Testis (tissue), 3 donors: ENCODE measurements around the gene MAST3. TPM values are rescaled to one million over a fixed set of nuclear protein-coding genes. Genes with fewer than 3 reads are reported as not detected.

Source experiments
- DNase-seq: peaks from one replicate; pipeline ENCODE4 v3.0.0-alpha.2; 2019
- H3K27ac ChIP-seq, 2 donors: fragments of 200-600 bp; sonication (generic); one replicate each; pipeline ENCODE4 v1.5.1; 2019
- H3K27me3 ChIP-seq: fragments of 200-600 bp; sonication (generic); one replicate; pipeline ENCODE4 v1.5.1; 2019
- H3K36me3 ChIP-seq: fragments of 200-600 bp; sonication (generic); one replicate; pipeline ENCODE4 v1.5.1; 2017; ENCODE audit warnings: low read depth; ENCODE audit errors: missing control alignments
- H3K4me1 ChIP-seq: fragments of 200-600 bp; sonication (generic); one replicate; pipeline ENCODE4 v1.5.1; 2019
- H3K4me3 ChIP-seq, 2 donors: fragments of 200-600 bp; sonication (generic); one replicate each; pipeline ENCODE4 v1.5.1; 2017 to 2019
- H3K9me3 ChIP-seq: fragments of 200-600 bp; sonication (generic); one replicate; pipeline ENCODE4 v1.5.1; 2017
- POLR2A ChIP-seq: fragments of 450-650 bp; IDR thresholded peaks from one replicate; pipeline ENCODE4 v1.6.1; 2017; ENCODE audit warnings: antibody characterized with exemption, mild to moderate bottlenecking, moderate library complexity
- WGBS, 2 donors: methylation state at CpG; one replicate each; pipeline ENCODE4 v1.1.5; 2018; 5-methylcytosine and 5-hydroxymethylcytosine counted together
- intact Hi-C: fragments of 100-400 bp; cut with DNase I; formaldehyde crosslinking; loops from one replicate; pipeline ENCODE4 v1.15.1; 2023; ENCODE audit warnings: low total_unique reads
- polyA plus RNA-seq: library from polyadenylated mRNA; stranded (reverse); fragments of 350-450 nt; fragmentation: Illumina TruSeq; extraction: RNeasy Lipid Tissue Mini Kit (QIAGEN cat#74804); gene quantifications from one replicate; pipeline ENCODE4 v1.2.3, GENCODE V29; 2014; ENCODE audit warnings: low read depth, low replicate concordance; ENCODE audit not compliant: insufficient read depth
- total RNA-seq, 2 donors: library from RNA; depleted of rRNA; stranded (reverse); fragments of >200 nt; gene quantifications; one replicate each; pipeline ENCODE4 v1.2.3, GENCODE V29; 2016
- TF ChIP-seq, protein P1 (sequence below), 3 experiments: fragments of 450-650 bp in 2 of 3; fragments of 200-600 bp in 1 of 3; sonication (generic) in 1 of 3; IDR thresholded peaks; one replicate each; pipeline ENCODE4 v1.5.1; 2016 to 2019; ENCODE audit warnings: antibody characterized with exemption in 3 of 3, mild to moderate bottlenecking in 2 of 3, moderate library complexity in 1 of 3

MAST3 gene
- total and polyA plus RNA-seq, 3 donors from 2014 or later: 5.0 to 11.2 (median 9.7) TPM

DNA sequence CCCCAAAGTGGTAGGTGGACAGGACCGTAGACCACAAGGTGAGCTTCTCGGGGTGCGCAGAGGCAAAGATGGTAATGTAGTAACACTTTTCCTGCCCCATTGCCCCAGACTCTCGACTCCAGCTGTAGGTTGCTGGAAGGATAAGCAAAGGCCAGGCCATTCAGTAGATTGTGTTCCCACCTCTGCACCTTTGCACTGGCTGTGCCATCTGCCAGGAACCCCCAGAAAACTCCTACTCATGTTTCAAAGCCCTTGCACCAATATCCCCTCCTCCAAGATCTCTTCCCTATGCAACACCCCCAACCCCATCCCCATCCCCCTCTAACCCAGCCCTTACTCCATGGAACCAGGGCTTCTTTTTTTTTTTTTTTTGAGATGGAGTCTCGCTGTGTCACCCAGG lies 29.2 kb upstream of the MAST3 start:
- no peaks in the 10 kb centered on the region for H3K4me1 ChIP-seq
- intact Hi-C loops: no loop called here
- H3K4me3 ChIP-seq: no peak overlapping the region
- 92 to 95% methylated on average over 5 of the region's 5 CpGs for WGBS, 2 donors
- DNase-seq: no peak
- no peaks in the 10 kb centered on the region for H3K27me3 ChIP-seq
- TF ChIP-seq POLR2A: no peak
- TF ChIP-seq, protein P1, sequence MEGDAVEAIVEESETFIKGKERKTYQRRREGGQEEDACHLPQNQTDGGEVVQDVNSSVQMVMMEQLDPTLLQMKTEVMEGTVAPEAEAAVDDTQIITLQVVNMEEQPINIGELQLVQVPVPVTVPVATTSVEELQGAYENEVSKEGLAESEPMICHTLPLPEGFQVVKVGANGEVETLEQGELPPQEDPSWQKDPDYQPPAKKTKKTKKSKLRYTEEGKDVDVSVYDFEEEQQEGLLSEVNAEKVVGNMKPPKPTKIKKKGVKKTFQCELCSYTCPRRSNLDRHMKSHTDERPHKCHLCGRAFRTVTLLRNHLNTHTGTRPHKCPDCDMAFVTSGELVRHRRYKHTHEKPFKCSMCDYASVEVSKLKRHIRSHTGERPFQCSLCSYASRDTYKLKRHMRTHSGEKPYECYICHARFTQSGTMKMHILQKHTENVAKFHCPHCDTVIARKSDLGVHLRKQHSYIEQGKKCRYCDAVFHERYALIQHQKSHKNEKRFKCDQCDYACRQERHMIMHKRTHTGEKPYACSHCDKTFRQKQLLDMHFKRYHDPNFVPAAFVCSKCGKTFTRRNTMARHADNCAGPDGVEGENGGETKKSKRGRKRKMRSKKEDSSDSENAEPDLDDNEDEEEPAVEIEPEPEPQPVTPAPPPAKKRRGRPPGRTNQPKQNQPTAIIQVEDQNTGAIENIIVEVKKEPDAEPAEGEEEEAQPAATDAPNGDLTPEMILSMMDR (IDR thresholded peaks at IDR 0.05): no peak
- no peaks in the 10 kb centered on the region for H3K9me3 ChIP-seq
- no peak overlapping the region for H3K27ac ChIP-seq
- no peaks in the 10 kb centered on the region for H3K36me3 ChIP-seq

DNA sequence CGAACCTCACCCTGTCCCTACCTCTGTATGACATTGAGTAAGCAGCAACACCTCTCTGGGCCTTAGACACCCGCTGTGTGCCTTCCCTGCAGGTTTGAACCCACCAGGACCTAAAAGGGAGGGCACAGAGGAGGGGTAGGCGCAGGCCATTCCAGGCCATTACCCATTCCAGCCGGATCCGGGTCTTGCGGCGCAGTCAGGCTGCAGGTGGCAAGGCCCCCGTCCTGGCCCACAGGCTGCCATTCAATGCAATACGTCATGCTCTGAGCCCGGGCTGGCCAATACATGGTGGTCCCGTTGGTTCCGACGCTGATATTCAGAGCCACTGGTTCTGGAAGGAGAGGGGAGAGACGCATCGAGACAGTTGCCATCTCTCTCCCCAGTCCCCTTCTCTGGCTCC lies 28.2 kb upstream of the MAST3 start:
- Histone ChIP-seq H3K9me3 (no peaks in the 10 kb centered on the region), H3K27me3 (no peaks in the 10 kb centered on the region), H3K4me3 (no peak overlapping the region), H3K4me1 (no peaks in the 10 kb centered on the region), H3K36me3 (no peaks in the 10 kb centered on the region), H3K27ac (no peak overlapping the region)
- TF ChIP-seq, protein P1 (IDR thresholded peaks at IDR 0.05): no peak
- no peak for TF ChIP-seq POLR2A
- no peak for DNase-seq
- 91 to 92% methylated on average over 8 to 15 of the region's 15 CpGs for WGBS, 2 donors
- intact Hi-C loops: no loop called here

DNA sequence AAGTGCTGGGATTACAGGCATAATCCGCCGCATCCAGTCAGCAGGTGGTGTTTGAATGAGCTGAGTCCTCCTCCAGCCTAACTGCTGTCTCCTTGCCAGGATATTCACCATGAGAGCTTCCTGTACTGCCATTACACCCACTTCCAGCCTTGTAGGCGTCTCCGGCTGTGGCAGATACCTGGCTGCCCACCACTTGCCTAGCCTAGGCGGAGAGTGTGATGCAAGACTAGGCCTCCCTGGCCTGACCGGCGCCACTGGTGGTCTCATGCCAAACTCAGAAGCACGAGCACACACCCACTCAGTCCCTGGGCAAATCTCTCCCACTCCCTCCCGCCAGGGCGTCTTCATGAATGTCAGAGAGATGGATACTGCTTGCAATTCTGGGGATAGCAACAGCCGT lies 27.4 kb upstream of the MAST3 start:
- 68 to 80% methylated on average over 4 to 11 of the region's 11 CpGs for WGBS, 2 donors

DNA sequence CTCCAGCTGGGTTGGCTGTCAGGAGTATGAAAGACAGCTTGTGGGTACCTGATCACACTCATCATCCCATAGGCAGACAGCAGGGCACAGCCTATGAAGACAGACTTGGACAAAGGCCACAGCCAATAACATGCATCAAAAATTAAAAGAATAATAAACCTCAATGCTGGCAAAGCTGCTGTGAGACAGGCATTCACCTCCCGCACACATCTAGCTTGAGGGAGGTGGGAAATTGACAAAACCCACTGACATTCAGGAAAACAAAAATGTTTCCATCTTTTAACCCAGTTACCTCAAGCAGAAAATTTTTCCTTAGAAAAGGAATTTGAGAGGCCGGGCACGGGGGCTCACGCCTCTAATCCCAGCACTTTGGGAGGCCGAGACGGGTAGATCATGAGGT lies 25.2 kb upstream of the MAST3 start:
- H3K4me3 ChIP-seq: no peak overlapping the region
- H3K9me3 ChIP-seq: no peaks in the 10 kb centered on the region
- H3K4me1 ChIP-seq: no peaks in the 10 kb centered on the region
- no peaks in the 10 kb centered on the region for H3K36me3 ChIP-seq
- DNase-seq: no peak
- 79 to 97% methylated on average over 6 of the region's 6 CpGs for WGBS, 2 donors
- TF ChIP-seq POLR2A: no peak
- TF ChIP-seq, protein P1 (IDR thresholded peaks at IDR 0.05): no peak
- intact Hi-C loops: no loop called here
- H3K27ac ChIP-seq: no peak overlapping the region
- no peaks in the 10 kb centered on the region for H3K27me3 ChIP-seq

More for the DNA sequence above, 27.4 kb upstream of the MAST3 start:
- DNase-seq: no peak
- no peaks in the 10 kb centered on the region for H3K36me3 ChIP-seq
- no peak overlapping the region for H3K4me3 ChIP-seq
- intact Hi-C loops: no loop called here
- no peak overlapping the region for H3K27ac ChIP-seq
- H3K4me1 ChIP-seq: no peaks in the 10 kb centered on the region
- TF ChIP-seq, protein P1 (IDR thresholded peaks at IDR 0.05): no peak
- no peak for TF ChIP-seq POLR2A
- H3K27me3 ChIP-seq: no peaks in the 10 kb centered on the region
- no peaks in the 10 kb centered on the region for H3K9me3 ChIP-seq

DNA sequence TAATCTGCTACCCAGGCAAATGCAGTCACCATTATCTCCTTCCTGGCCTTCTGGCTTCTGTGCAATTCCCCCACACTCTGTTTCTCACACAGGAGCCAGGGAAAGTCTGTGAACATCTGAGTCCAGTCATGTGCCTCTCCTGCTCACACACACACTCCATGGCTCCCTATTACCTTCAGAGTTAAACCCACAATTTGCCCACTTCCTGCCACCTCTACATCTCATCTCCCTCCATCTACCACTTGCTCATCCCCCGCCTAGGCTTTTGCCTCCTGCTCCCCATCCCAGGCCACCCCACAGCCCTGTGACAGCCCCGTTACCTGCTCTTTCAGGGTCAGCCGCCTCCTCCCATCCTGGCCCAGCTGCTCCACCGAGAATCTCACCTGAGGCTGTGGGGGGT lies 24.4 kb upstream of the MAST3 start:
- Histone ChIP-seq H3K9me3 (no peaks in the 10 kb centered on the region), H3K4me3 (no peak overlapping the region), H3K27ac (no peak overlapping the region), H3K27me3 (no peaks in the 10 kb centered on the region), H3K4me1 (no peaks in the 10 kb centered on the region), H3K36me3 (no peaks in the 10 kb centered on the region)
- TF ChIP-seq, protein P1 (IDR thresholded peaks at IDR 0.05): no peak
- TF ChIP-seq POLR2A: no peak
- DNase-seq: no peak
- whole genome bisulfite sequencing, 2 donors: 82 to 88% methylated on average over 4 of the region's 4 CpGs
- intact Hi-C loops: no loop called here
